CD14-positive monocyte (primary cell): ENCODE results near the gene PTEN. TPM values are rescaled to one million over a fixed set of nuclear protein-coding genes. Genes with fewer than 3 reads are reported as not detected.
A peak's percentile ranks its signal among the peaks of the same experiment; 100 is the strongest.

Experiments used
- DNase-seq, 3 donors: peaks; one replicate each; pipeline ENCODE4 v3.0.0-alpha.2; 2011 to 2022
- H2AFZ ChIP-seq: 2 replicates; pipeline ENCODE4 v1.6.0; 2012; ENCODE audit warnings: mild to moderate bottlenecking, low read depth, low read length, inconsistent platforms; ENCODE audit not compliant: insufficient read depth, poor library complexity, severe bottlenecking
- H3K27ac ChIP-seq, 2 donors: 1 replicate in 1 of 2; 2 replicates in 1 of 2; pipeline ENCODE4 v1.5.1; 2012 to 2013; ENCODE audit warnings: low read length in 2 of 2, control low read depth in 1 of 2, inconsistent platforms in 1 of 2, low read depth in 1 of 2, mild to moderate bottlenecking in 1 of 2
- H3K27me3 ChIP-seq, 2 donors: one replicate each; pipeline versions ENCODE4 v1.6.0 to v1.6.1; 2011 to 2013; ENCODE audit warnings: low read length in 2 of 2; ENCODE audit not compliant: control insufficient read depth in 2 of 2, insufficient read depth in 2 of 2
- H3K36me3 ChIP-seq, 2 donors: replicated peaks in 1 of 2; 1 replicate in 1 of 2; 2 replicates in 1 of 2; pipeline versions ENCODE4 v1.5.1 to v1.6.1; 2012 to 2013; ENCODE audit warnings: low read length in 2 of 2, control low read depth in 1 of 2, inconsistent platforms in 1 of 2, mild to moderate bottlenecking in 1 of 2; ENCODE audit not compliant: insufficient read depth in 2 of 2, control insufficient read depth in 1 of 2
- H3K4me1 ChIP-seq, 2 donors: 1 replicate in 1 of 2; 2 replicates in 1 of 2; pipeline versions ENCODE4 v1.5.1 to v1.6.1; 2012 to 2013; ENCODE audit warnings: low read length in 2 of 2, control low read depth in 1 of 2, inconsistent platforms in 1 of 2, mild to moderate bottlenecking in 1 of 2, moderate library complexity in 1 of 2; ENCODE audit not compliant: insufficient read depth in 2 of 2, control insufficient read depth in 1 of 2
- H3K4me2 ChIP-seq: replicated peaks from 2 replicates; pipeline ENCODE3; 2012; ENCODE audit warnings: low read length, moderate library complexity, mild to moderate bottlenecking; ENCODE audit not compliant: poor library complexity, severe bottlenecking; ENCODE audit errors: extremely low read depth
- H3K4me3 ChIP-seq, 3 experiments: fragments of 200-600 bp in 1 of 3; sonication (generic) in 1 of 3; replicated peaks in 1 of 3; 1 replicate in 2 of 3; 2 replicates in 1 of 3; pipeline ENCODE4 v1.5.1; 2011 to 2013; ENCODE audit warnings: low read length in 3 of 3, mild to moderate bottlenecking in 3 of 3, control low read depth in 2 of 3, low read depth in 2 of 3, inconsistent platforms in 1 of 3, moderate library complexity in 1 of 3
- H3K79me2 ChIP-seq: 2 replicates; pipeline ENCODE4 v1.6.0; 2012; ENCODE audit warnings: mild to moderate bottlenecking, control low read depth, inconsistent platforms, low read length, moderate library complexity; ENCODE audit not compliant: insufficient read depth
- H3K9ac ChIP-seq: 2 replicates; pipeline ENCODE4 v1.6.0; 2017; ENCODE audit warnings: low read length, mild to moderate bottlenecking; ENCODE audit not compliant: insufficient read depth, poor library complexity, severe bottlenecking
- H3K9me3 ChIP-seq, 2 donors: replicated peaks in 1 of 2; 1 replicate in 1 of 2; 2 replicates in 1 of 2; pipeline versions ENCODE4 v1.5.1 to v1.6.1; 2012 to 2013; ENCODE audit warnings: low read length in 2 of 2, control low read depth in 1 of 2; ENCODE audit not compliant: control insufficient read depth in 1 of 2, insufficient read depth in 1 of 2
- H4K20me1 ChIP-seq: 2 replicates; pipeline ENCODE4 v1.6.0; 2012; ENCODE audit warnings: mild to moderate bottlenecking, low read length, control low read depth, moderate library complexity; ENCODE audit not compliant: insufficient read depth
- H3K27ac Mint-ChIP-seq, 7 donors: one replicate each; pipeline ENCODE4 v1.8.0; 2020; ENCODE audit warnings: mild to moderate bottlenecking in 7 of 7, mixed read lengths in 7 of 7, moderate library complexity in 6 of 7, inconsistent platforms in 2 of 7
- H3K27me3 Mint-ChIP-seq, 3 donors: one replicate each; pipeline ENCODE4 v1.8.0; 2021 to 2022; ENCODE audit warnings: low read depth in 3 of 3, mild to moderate bottlenecking in 3 of 3, mixed read lengths in 3 of 3, moderate library complexity in 3 of 3, inconsistent platforms in 1 of 3
- H3K36me3 Mint-ChIP-seq, 2 donors: one replicate each; pipeline ENCODE4 v1.8.0; 2020; ENCODE audit warnings: mixed read lengths in 2 of 2, inconsistent platforms in 1 of 2, mild to moderate bottlenecking in 1 of 2
- H3K4me1 Mint-ChIP-seq: one replicate; pipeline ENCODE4 v1.8.0; 2020; ENCODE audit warnings: mild to moderate bottlenecking, mixed read lengths
- H3K4me3 Mint-ChIP-seq, 2 donors: one replicate each; pipeline ENCODE4 v1.8.0; 2020; ENCODE audit warnings: mild to moderate bottlenecking in 2 of 2, mixed read lengths in 2 of 2, moderate library complexity in 1 of 2
- H3K9me3 Mint-ChIP-seq, 7 donors: one replicate each; pipeline ENCODE4 v1.8.0; 2020 to 2022; ENCODE audit warnings: mixed read lengths in 7 of 7, mild to moderate bottlenecking in 6 of 7, moderate library complexity in 6 of 7, inconsistent platforms in 2 of 7
- CTCF ChIP-seq: fragments of 200-600 bp; IDR thresholded peaks from one replicate; pipeline ENCODE4 v1.8.0; 2022; ENCODE audit warnings: antibody characterized with exemption, mild to moderate bottlenecking
- WGBS: methylation state at CpG from one replicate; pipeline ENCODE4 v1.1.5; 2013; ENCODE audit warnings: missing lambda C conversion rate; ENCODE audit not compliant: insufficient coverage; 5-methylcytosine and 5-hydroxymethylcytosine counted together
- intact Hi-C, 2 donors: fragments of 100-400 bp; cut with micrococcal nuclease; formaldehyde crosslinking; loops; one replicate each; pipeline versions ENCODE4 v1.15.0 to v1.15.1; 2023
- polyA plus RNA-seq, 3 donors: library from polyadenylated mRNA; depleted of rRNA in 1 of 3; unstranded in 2 of 3; stranded (reverse) in 1 of 3; fragments of 300-500 nt in 2 of 3; fragments of >200 nt in 1 of 3; fragmentation: Illumina TruSeq in 2 of 3; gene quantifications; 1 replicate in 2 of 3; 2 replicates in 1 of 3; pipeline ENCODE4 v1.2.3, GENCODE V29; 2012 to 2021

PTEN gene
- polyA plus RNA-seq, 3 donors, result 30.5 to 57.6 (median 37.7) TPM

- no peaks in the 10 kb centered on the region for H3K9me3 ChIP-seq
- intact Hi-C loops, result no loop called here
- H3K9ac ChIP-seq, result no peak overlapping the region
- no peaks in the 10 kb centered on the region for H3K27me3 ChIP-seq
- no peak for TF ChIP-seq CTCF
- no peak for DNase-seq
- WGBS, result no CpG with 5 or more reads among the region's 4 CpGs
- H3K4me1 ChIP-seq, result peaks cover 27 to 45% of the 10 kb centered on the region in 2 donors
- Mint-ChIP-seq H3K36me3 (peaks cover 31 to 40% of the 10 kb centered on the region in 2 donors), H3K4me3 (no peak overlapping the region), H3K4me1 (peaks cover 75% of the 10 kb centered on the region), H3K27ac (peak overlapping the region in 1 of 7 donors; percentile 68), H3K27me3 (no peaks in the 10 kb centered on the region), H3K9me3 (peaks cover 0 to 5% (median 2%) of the 10 kb centered on the region in 7 donors)
- H3K4me3 ChIP-seq, result no peak overlapping the region
- H3K79me2 ChIP-seq, result peaks cover 100% of the 10 kb centered on the region
- H4K20me1 ChIP-seq, result peaks cover 100% of the 10 kb centered on the region
- peaks cover 5 to 22% of the 10 kb centered on the region in 2 donors for H3K36me3 ChIP-seq
- no peak overlapping the region for H3K4me2 ChIP-seq
- no peak overlapping the region for H3K27ac ChIP-seq
- no peak overlapping the region for H2AFZ ChIP-seq
These were observed 57.1 kb downstream of the PTEN start for GRCh38 chr10:87920538-87920937.

GRCh38 chr10:87921931-87922688 lies 58.7 kb downstream of the PTEN start:
- Histone ChIP-seq H2AFZ (no peak overlapping the region), H4K20me1 (peaks cover 100% of the 10 kb centered on the region), H3K79me2 (peaks cover 100% of the 10 kb centered on the region), H3K9me3 (no peaks in the 10 kb centered on the region), H3K27ac (peak overlapping the region in 1 of 2 donors; percentile 52), H3K4me1 (peaks cover 23 to 41% of the 10 kb centered on the region in 2 donors), H3K4me3 (no peak overlapping the region), H3K36me3 (peaks cover 9 to 36% of the 10 kb centered on the region in 2 donors), H3K27me3 (no peaks in the 10 kb centered on the region), H3K9ac (no peak overlapping the region), H3K4me2 (no peak overlapping the region)
- H3K4me1 Mint-ChIP-seq, result peaks cover 73% of the 10 kb centered on the region
- no peaks in the 10 kb centered on the region for H3K27me3 Mint-ChIP-seq
- 100% methylated on average over 1 of the region's 10 CpGs for WGBS
- peaks cover 0 to 5% (median 2%) of the 10 kb centered on the region in 7 donors for H3K9me3 Mint-ChIP-seq
- peak overlapping the region in 4 of 7 donors; percentile 17 to 86 (median 77) for H3K27ac Mint-ChIP-seq
- DNase-seq, result no peak
- peaks cover 42 to 45% of the 10 kb centered on the region in 2 donors for H3K36me3 Mint-ChIP-seq
- no peak for TF ChIP-seq CTCF
- intact Hi-C loops, result no loop called here
- no peak overlapping the region for H3K4me3 Mint-ChIP-seq
